Measurements from ENCODE around the gene SLC66A2. TPM values are rescaled to one million over a fixed set of nuclear protein-coding genes. Genes with fewer than 3 reads are reported as not detected.

SLC66A2 gene
- total RNA-seq, 3 donors from 2014 or later (not counting 1 experiment from before 2014, with no cell fraction given), result 51.2 to 62.4 (median 54.1) TPM

GRCh38 chr18:79870301-79871025 is 81.0 kb downstream of the SLC66A2 start:
- TF ChIP-seq CTCF (IDR thresholded peaks at IDR 0.05), result no peak
- 73% methylated on average over 19 of the region's 19 CpGs for WGBS (ENCODE audit: insufficient coverage)
- intact Hi-C loops (cut with micrococcal nuclease), result no loop called here
- no peaks in the 10 kb centered on the region for H3K27me3 Mint-ChIP-seq (ENCODE audit: low read depth in 2 of 2)
- H3K27ac ChIP-seq (ENCODE audit: low read length), result no peak overlapping the region
- ATAC-seq (no peak), DNase-seq (no peak)
- no peaks in the 10 kb centered on the region for H3K36me3 ChIP-seq (ENCODE audit: control insufficient read depth, insufficient read depth, low read length)
- H3K9me3 Mint-ChIP-seq, result no peaks in the 10 kb centered on the region
- H3K4me3 ChIP-seq (ENCODE audit: low read length), result no peak overlapping the region
- no peaks in the 10 kb centered on the region for H3K27me3 ChIP-seq (ENCODE audit: control insufficient read depth, insufficient read depth, low read length)
- H3K4me3 Mint-ChIP-seq, result no peak overlapping the region
- no peak overlapping the region for H3K27ac Mint-ChIP-seq
- H3K4me1 ChIP-seq (ENCODE audit: control insufficient read depth, insufficient read depth, low read length), result no peaks in the 10 kb centered on the region
- no peaks in the 10 kb centered on the region for H3K9me3 ChIP-seq (ENCODE audit: control insufficient read depth, insufficient read depth, low read length)
- no peaks in the 10 kb centered on the region for H3K4me1 Mint-ChIP-seq
- no peaks in the 10 kb centered on the region for H3K36me3 Mint-ChIP-seq

GRCh38 chr18:79869591-79870300 is 81.7 kb downstream of the SLC66A2 start:
- ATAC-seq (no peak), DNase-seq (no peak)
- no peaks in the 10 kb centered on the region for H3K4me1 ChIP-seq (ENCODE audit: control insufficient read depth, insufficient read depth, low read length)
- no peak overlapping the region for H3K27ac ChIP-seq (ENCODE audit: low read length)
- Mint-ChIP-seq H3K9me3 (no peaks in the 10 kb centered on the region), H3K4me1 (no peaks in the 10 kb centered on the region), H3K36me3 (no peaks in the 10 kb centered on the region), H3K27ac (no peak overlapping the region), H3K4me3 (no peak overlapping the region), H3K27me3 (ENCODE audit: low read depth in 2 of 2) (no peaks in the 10 kb centered on the region)
- H3K27me3 ChIP-seq (ENCODE audit: control insufficient read depth, insufficient read depth, low read length), result no peaks in the 10 kb centered on the region
- no peaks in the 10 kb centered on the region for H3K9me3 ChIP-seq (ENCODE audit: control insufficient read depth, insufficient read depth, low read length)
- no peak for TF ChIP-seq CTCF (IDR thresholded peaks at IDR 0.05)
- intact Hi-C loops (cut with micrococcal nuclease), result no loop called here
- WGBS (ENCODE audit: insufficient coverage), result 87% methylated on average over 32 of the region's 32 CpGs
- H3K36me3 ChIP-seq (ENCODE audit: control insufficient read depth, insufficient read depth, low read length), result no peaks in the 10 kb centered on the region
- no peak overlapping the region for H3K4me3 ChIP-seq (ENCODE audit: low read length)

GRCh38 chr18:79868811-79869541 is 82.5 kb downstream of the SLC66A2 start:
- Histone ChIP-seq H3K4me3 (ENCODE audit: low read length) (no peak overlapping the region), H3K27ac (ENCODE audit: low read length) (no peak overlapping the region), H3K9me3 (ENCODE audit: control insufficient read depth, insufficient read depth, low read length) (no peaks in the 10 kb centered on the region), H3K27me3 (ENCODE audit: control insufficient read depth, insufficient read depth, low read length) (no peaks in the 10 kb centered on the region), H3K4me1 (ENCODE audit: control insufficient read depth, insufficient read depth, low read length) (no peaks in the 10 kb centered on the region), H3K36me3 (ENCODE audit: control insufficient read depth, insufficient read depth, low read length) (no peaks in the 10 kb centered on the region)
- Mint-ChIP-seq H3K4me1 (no peaks in the 10 kb centered on the region), H3K9me3 (no peaks in the 10 kb centered on the region), H3K27me3 (ENCODE audit: low read depth in 2 of 2) (no peaks in the 10 kb centered on the region), H3K4me3 (no peak overlapping the region), H3K27ac (no peak overlapping the region), H3K36me3 (no peaks in the 10 kb centered on the region)
- DNase-seq (no peak), ATAC-seq (no peak)
- intact Hi-C loops (cut with micrococcal nuclease), result no loop called here
- TF ChIP-seq CTCF (IDR thresholded peaks at IDR 0.05), result no peak
- WGBS (ENCODE audit: insufficient coverage), result 90% methylated on average over 32 of the region's 32 CpGs
